ENCODE results near the gene NRDE2. TPM values are rescaled to one million over a fixed set of nuclear protein-coding genes. Genes with fewer than 3 reads are reported as not detected.
A peak's percentile ranks its signal among the peaks of the same experiment; 100 is the strongest.

NRDE2 gene
- total RNA-seq, 2 donors from 2014 or later = 18.8 to 21.5 TPM

GRCh38 chr14:90303473-90303872 lies 28.3 kb downstream of the NRDE2 start:
- no peaks in the 10 kb centered on the region for H3K27me3 ChIP-seq (replicated peaks; ENCODE audit: insufficient read depth)
- H3K4me1 ChIP-seq (replicated peaks) = no peaks in the 10 kb centered on the region
- WGBS = 93% methylated on average over 4 of the region's 4 CpGs
- intact Hi-C loops (cut with DNase I) = loop anchor here (5.0 to 10.0 kb wide), 3 partner anchors 394 to 511 kb away; partner anchors contain the start of gene TTC7B
- peaks cover 3 to 6% of the 10 kb centered on the region in 2 donors for H3K36me3 ChIP-seq
- no peak overlapping the region for H3K4me3 ChIP-seq
- no peak for DNase-seq (ENCODE audit: low spot score)
- no peaks in the 10 kb centered on the region for H3K9me3 ChIP-seq
- TF ChIP-seq POLR2A (IDR thresholded peaks at IDR 0.05) (no peak), POLR2AphosphoS5 (IDR thresholded peaks at IDR 0.05) (no peak)
- TF ChIP-seq, protein P1, sequence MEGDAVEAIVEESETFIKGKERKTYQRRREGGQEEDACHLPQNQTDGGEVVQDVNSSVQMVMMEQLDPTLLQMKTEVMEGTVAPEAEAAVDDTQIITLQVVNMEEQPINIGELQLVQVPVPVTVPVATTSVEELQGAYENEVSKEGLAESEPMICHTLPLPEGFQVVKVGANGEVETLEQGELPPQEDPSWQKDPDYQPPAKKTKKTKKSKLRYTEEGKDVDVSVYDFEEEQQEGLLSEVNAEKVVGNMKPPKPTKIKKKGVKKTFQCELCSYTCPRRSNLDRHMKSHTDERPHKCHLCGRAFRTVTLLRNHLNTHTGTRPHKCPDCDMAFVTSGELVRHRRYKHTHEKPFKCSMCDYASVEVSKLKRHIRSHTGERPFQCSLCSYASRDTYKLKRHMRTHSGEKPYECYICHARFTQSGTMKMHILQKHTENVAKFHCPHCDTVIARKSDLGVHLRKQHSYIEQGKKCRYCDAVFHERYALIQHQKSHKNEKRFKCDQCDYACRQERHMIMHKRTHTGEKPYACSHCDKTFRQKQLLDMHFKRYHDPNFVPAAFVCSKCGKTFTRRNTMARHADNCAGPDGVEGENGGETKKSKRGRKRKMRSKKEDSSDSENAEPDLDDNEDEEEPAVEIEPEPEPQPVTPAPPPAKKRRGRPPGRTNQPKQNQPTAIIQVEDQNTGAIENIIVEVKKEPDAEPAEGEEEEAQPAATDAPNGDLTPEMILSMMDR (IDR thresholded peaks at IDR 0.05) = no peak
- H3K27ac ChIP-seq = no peak overlapping the region

GRCh38 chr14:90302529-90303303 lies 29.0 kb downstream of the NRDE2 start:
- H3K4me3 ChIP-seq = no peak overlapping the region
- peaks cover 3 to 6% of the 10 kb centered on the region in 2 donors for H3K36me3 ChIP-seq
- TF ChIP-seq POLR2AphosphoS5 (IDR thresholded peaks at IDR 0.05) = no peak
- TF ChIP-seq, protein P1 (IDR thresholded peaks at IDR 0.05) = no peak
- no peak for TF ChIP-seq POLR2A (IDR thresholded peaks at IDR 0.05)
- no peaks in the 10 kb centered on the region for H3K4me1 ChIP-seq (replicated peaks)
- no peaks in the 10 kb centered on the region for H3K9me3 ChIP-seq
- 72% methylated on average over 10 of the region's 10 CpGs for WGBS
- H3K27me3 ChIP-seq (replicated peaks; ENCODE audit: insufficient read depth) = no peaks in the 10 kb centered on the region
- intact Hi-C loops (cut with DNase I) = loop anchor here (5.0 to 10.0 kb wide), 3 partner anchors 395 to 512 kb away; partner anchors contain the start of gene TTC7B
- H3K27ac ChIP-seq = peak overlapping the region in 1 of 2 donors; percentile 43
- DNase-seq (ENCODE audit: low spot score) = no peak

DNA sequence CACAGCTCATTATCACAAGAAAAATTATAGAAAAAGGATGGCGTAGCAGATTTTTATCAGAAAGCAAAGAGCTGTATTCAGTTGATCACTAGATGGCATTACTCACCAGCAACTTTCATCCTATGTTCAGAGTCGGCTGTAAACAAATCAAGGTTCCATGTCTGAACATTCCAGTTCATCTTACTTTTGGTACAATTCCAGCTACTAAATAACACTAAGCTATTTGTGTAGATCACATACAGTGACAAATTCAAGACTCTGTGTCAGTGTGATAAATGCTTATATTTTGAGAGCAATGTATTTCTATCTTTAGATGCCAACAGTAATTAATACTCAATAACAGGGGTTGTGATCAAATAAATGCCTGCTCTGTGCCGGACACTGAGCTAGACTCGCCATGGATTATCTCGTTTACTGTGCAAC lies 30.1 kb downstream of the NRDE2 start:
- WGBS = 19% methylated on average over 5 of the region's 5 CpGs
- DNase-seq (ENCODE audit: low spot score) = no peak
- Histone ChIP-seq H3K27ac (peak overlapping the region; percentile 43 to 66), H3K36me3 (peaks cover 3 to 6% of the 10 kb centered on the region in 2 donors), H3K9me3 (no peaks in the 10 kb centered on the region), H3K4me3 (no peak overlapping the region), H3K4me1 (replicated peaks) (no peaks in the 10 kb centered on the region), H3K27me3 (replicated peaks; ENCODE audit: insufficient read depth) (no peaks in the 10 kb centered on the region)
- TF ChIP-seq POLR2A (IDR thresholded peaks at IDR 0.05) (no peak), POLR2AphosphoS5 (IDR thresholded peaks at IDR 0.05) (peak; percentile 70)
- TF ChIP-seq, protein P1 (IDR thresholded peaks at IDR 0.05) = peak in 3 of 4 experiments; percentile 52 to 85 (median 67)
- intact Hi-C loops (cut with DNase I) = loop anchor here (5.0 to 10.0 kb wide), 3 partner anchors 396 to 513 kb away; partner anchors contain the start of gene TTC7B

- H3K4me1 ChIP-seq (replicated peaks) = no peaks in the 10 kb centered on the region
- no peak overlapping the region for H3K4me3 ChIP-seq
- H3K9me3 ChIP-seq = no peaks in the 10 kb centered on the region
- H3K27ac ChIP-seq = peak overlapping the region; percentile 3 to 43
- no peak for DNase-seq (ENCODE audit: low spot score)
- TF ChIP-seq POLR2AphosphoS5 (IDR thresholded peaks at IDR 0.05) (no peak), POLR2A (IDR thresholded peaks at IDR 0.05) (no peak)
- TF ChIP-seq, protein P1 (IDR thresholded peaks at IDR 0.05) = no peak
- H3K36me3 ChIP-seq = peaks cover 3 to 6% of the 10 kb centered on the region in 2 donors
- WGBS = 81% methylated on average over 6 of the region's 6 CpGs
- no peaks in the 10 kb centered on the region for H3K27me3 ChIP-seq (replicated peaks; ENCODE audit: insufficient read depth)
- intact Hi-C loops (cut with DNase I) = loop anchor here (5.0 to 10.0 kb wide), 3 partner anchors 396 to 514 kb away; partner anchors contain the start of gene TTC7B
These were observed 30.6 kb downstream of the NRDE2 start for GRCh38 chr14:90301122-90301521.
